ENCODE data around the gene DDX54. TPM values are rescaled to one million over a fixed set of nuclear protein-coding genes. Genes with fewer than 3 reads are reported as not detected.
A peak's percentile ranks its signal among the peaks of the same experiment; 100 is the strongest.

DDX54 gene
- total RNA-seq, 1 donor from 2014 or later: 118 TPM

- H3K9me3 Mint-ChIP-seq: no peaks in the 10 kb centered on the region
- H3K27ac Mint-ChIP-seq: no peak overlapping the region
- no peaks in the 10 kb centered on the region for H3K4me1 Mint-ChIP-seq (ENCODE audit: low read depth)
- intact Hi-C loops (cut with micrococcal nuclease): loop anchor here (1.0 kb wide), 1 partner anchor 126 kb away; no protein-coding TSS in a partner anchor
- no peaks in the 10 kb centered on the region for H3K27me3 Mint-ChIP-seq (ENCODE audit: low read depth)
- peak; percentile 63 for DNase-seq (ENCODE audit: low spot score)
- H3K4me3 Mint-ChIP-seq (ENCODE audit: low read depth): no peak overlapping the region
- peaks cover 83% of the 10 kb centered on the region for H3K36me3 Mint-ChIP-seq (ENCODE audit: low read depth)
Measured at GRCh38 chr12:113174461-113175384, 10.6 kb downstream of the DDX54 start.

GRCh38 chr12:113173081-113173698 is 12.1 kb downstream of the DDX54 start:
- H3K27ac Mint-ChIP-seq: no peak overlapping the region
- peaks cover 82% of the 10 kb centered on the region for H3K36me3 Mint-ChIP-seq (ENCODE audit: low read depth)
- intact Hi-C loops (cut with micrococcal nuclease): no loop called here
- H3K4me3 Mint-ChIP-seq (ENCODE audit: low read depth): no peak overlapping the region
- H3K9me3 Mint-ChIP-seq: no peaks in the 10 kb centered on the region
- no peaks in the 10 kb centered on the region for H3K27me3 Mint-ChIP-seq (ENCODE audit: low read depth)
- DNase-seq (ENCODE audit: low spot score): no peak
- H3K4me1 Mint-ChIP-seq (ENCODE audit: low read depth): no peaks in the 10 kb centered on the region

- Mint-ChIP-seq H3K36me3 (ENCODE audit: low read depth) (peaks cover 71% of the 10 kb centered on the region), H3K4me1 (ENCODE audit: low read depth) (no peaks in the 10 kb centered on the region), H3K4me3 (ENCODE audit: low read depth) (no peak overlapping the region), H3K27me3 (ENCODE audit: low read depth) (no peaks in the 10 kb centered on the region), H3K9me3 (no peaks in the 10 kb centered on the region), H3K27ac (no peak overlapping the region)
- intact Hi-C loops (cut with micrococcal nuclease): no loop called here
- DNase-seq (ENCODE audit: low spot score): no peak
Measured at GRCh38 chr12:113172185-113172584, 13.1 kb downstream of the DDX54 start.

- intact Hi-C loops (cut with micrococcal nuclease): no loop called here
- no peak for DNase-seq (ENCODE audit: low spot score)
- no peaks in the 10 kb centered on the region for H3K27me3 Mint-ChIP-seq (ENCODE audit: low read depth)
- no peak overlapping the region for H3K27ac Mint-ChIP-seq
- no peaks in the 10 kb centered on the region for H3K4me1 Mint-ChIP-seq (ENCODE audit: low read depth)
- H3K9me3 Mint-ChIP-seq: no peaks in the 10 kb centered on the region
- H3K36me3 Mint-ChIP-seq (ENCODE audit: low read depth): peaks cover 69% of the 10 kb centered on the region
- H3K4me3 Mint-ChIP-seq (ENCODE audit: low read depth): no peak overlapping the region
Measured at GRCh38 chr12:113171543-113171942, 13.7 kb downstream of the DDX54 start.

- no peaks in the 10 kb centered on the region for H3K27me3 Mint-ChIP-seq (ENCODE audit: low read depth)
- intact Hi-C loops (cut with micrococcal nuclease): no loop called here
- peaks cover 68% of the 10 kb centered on the region for H3K36me3 Mint-ChIP-seq (ENCODE audit: low read depth)
Measured at GRCh38 chr12:113170926-113171325, 14.4 kb downstream of the DDX54 start.

GRCh38 chr12:113170457-113170856 is 14.8 kb downstream of the DDX54 start:
- Mint-ChIP-seq H3K9me3 (no peaks in the 10 kb centered on the region), H3K4me3 (ENCODE audit: low read depth) (no peak overlapping the region), H3K4me1 (ENCODE audit: low read depth) (no peaks in the 10 kb centered on the region), H3K27me3 (ENCODE audit: low read depth) (no peaks in the 10 kb centered on the region), H3K27ac (no peak overlapping the region), H3K36me3 (ENCODE audit: low read depth) (peaks cover 69% of the 10 kb centered on the region)
- intact Hi-C loops (cut with micrococcal nuclease): no loop called here
- no peak for DNase-seq (ENCODE audit: low spot score)

More at GRCh38 chr12:113170926-113171325, 14.4 kb downstream of the DDX54 start:
- Mint-ChIP-seq H3K9me3 (no peaks in the 10 kb centered on the region), H3K4me3 (ENCODE audit: low read depth) (no peak overlapping the region), H3K27ac (no peak overlapping the region), H3K4me1 (ENCODE audit: low read depth) (no peaks in the 10 kb centered on the region)
- no peak for DNase-seq (ENCODE audit: low spot score)

- H3K27ac Mint-ChIP-seq: no peak overlapping the region
- H3K9me3 Mint-ChIP-seq: no peaks in the 10 kb centered on the region
- H3K4me1 Mint-ChIP-seq (ENCODE audit: low read depth): no peaks in the 10 kb centered on the region
- intact Hi-C loops (cut with micrococcal nuclease): no loop called here
- peaks cover 70% of the 10 kb centered on the region for H3K36me3 Mint-ChIP-seq (ENCODE audit: low read depth)
- DNase-seq (ENCODE audit: low spot score): no peak
- H3K4me3 Mint-ChIP-seq (ENCODE audit: low read depth): no peak overlapping the region
- no peaks in the 10 kb centered on the region for H3K27me3 Mint-ChIP-seq (ENCODE audit: low read depth)
Measured at GRCh38 chr12:113169697-113170096, 15.6 kb downstream of the DDX54 start.

- no peak for DNase-seq (ENCODE audit: low spot score)
- intact Hi-C loops (cut with micrococcal nuclease): no loop called here
- Mint-ChIP-seq H3K9me3 (no peaks in the 10 kb centered on the region), H3K36me3 (ENCODE audit: low read depth) (peaks cover 74% of the 10 kb centered on the region), H3K27ac (no peak overlapping the region), H3K4me1 (ENCODE audit: low read depth) (no peaks in the 10 kb centered on the region), H3K4me3 (ENCODE audit: low read depth) (no peak overlapping the region), H3K27me3 (ENCODE audit: low read depth) (no peaks in the 10 kb centered on the region)
Measured at GRCh38 chr12:113167868-113168267, 17.4 kb downstream of the DDX54 start.

GRCh38 chr12:113165521-113166450 is 19.5 kb downstream of the DDX54 start:
- Mint-ChIP-seq H3K9me3 (no peaks in the 10 kb centered on the region), H3K27me3 (ENCODE audit: low read depth) (no peaks in the 10 kb centered on the region), H3K4me1 (ENCODE audit: low read depth) (no peaks in the 10 kb centered on the region), H3K4me3 (ENCODE audit: low read depth) (no peak overlapping the region), H3K27ac (no peak overlapping the region), H3K36me3 (ENCODE audit: low read depth) (peaks cover 76% of the 10 kb centered on the region)
- no peak for DNase-seq (ENCODE audit: low spot score)
- intact Hi-C loops (cut with micrococcal nuclease): no loop called here

GRCh38 chr12:113164014-113164413 is 21.3 kb downstream of the DDX54 start:
- Mint-ChIP-seq H3K4me3 (ENCODE audit: low read depth) (no peak overlapping the region), H3K27ac (no peak overlapping the region), H3K4me1 (ENCODE audit: low read depth) (no peaks in the 10 kb centered on the region), H3K36me3 (ENCODE audit: low read depth) (peaks cover 75% of the 10 kb centered on the region), H3K27me3 (ENCODE audit: low read depth) (no peaks in the 10 kb centered on the region), H3K9me3 (no peaks in the 10 kb centered on the region)
- intact Hi-C loops (cut with micrococcal nuclease): no loop called here
- DNase-seq (ENCODE audit: low spot score): no peak

- Mint-ChIP-seq H3K27me3 (ENCODE audit: low read depth) (no peaks in the 10 kb centered on the region), H3K27ac (no peak overlapping the region), H3K4me1 (ENCODE audit: low read depth) (no peaks in the 10 kb centered on the region), H3K36me3 (ENCODE audit: low read depth) (peaks cover 72% of the 10 kb centered on the region), H3K4me3 (ENCODE audit: low read depth) (no peak overlapping the region), H3K9me3 (no peaks in the 10 kb centered on the region)
- no peak for DNase-seq (ENCODE audit: low spot score)
- intact Hi-C loops (cut with micrococcal nuclease): no loop called here
Measured at GRCh38 chr12:113163030-113163360, 22.3 kb downstream of the DDX54 start.

GRCh38 chr12:113162102-113163029 is 22.9 kb downstream of the DDX54 start:
- Mint-ChIP-seq H3K4me1 (ENCODE audit: low read depth) (no peaks in the 10 kb centered on the region), H3K36me3 (ENCODE audit: low read depth) (peaks cover 78% of the 10 kb centered on the region), H3K4me3 (ENCODE audit: low read depth) (no peak overlapping the region), H3K27ac (no peak overlapping the region), H3K9me3 (no peaks in the 10 kb centered on the region), H3K27me3 (ENCODE audit: low read depth) (no peaks in the 10 kb centered on the region)
- intact Hi-C loops (cut with micrococcal nuclease): no loop called here
- no peak for DNase-seq (ENCODE audit: low spot score)

All from activated T-helper 2 cell treated with anti-CD3 and anti-CD28 coated beads, Interferon-gamma antibody, Interleukin-2, Interleukin-4, amounts not matched to agents 10 μg/mL and 5 μg/mL and 100 μg/mL, durations not matched to agents 14 hours and 24 hours and 36 hours (primary cell).